Stimulated activated CD8-positive, alpha-beta memory T cell treated with anti-CD3 and anti-CD28 coated beads, Interleukin-7, amount 100 ng/mL, for 48 hours (primary cell): ENCODE data around the gene GPR132.
"Not testable (repeated sequence)": the region's sequence is repeated elsewhere in the genome, so short reads cannot be mapped to it uniquely, and the experiment has no call there.

Experiments
- DNase-seq, 2 donors: peaks; one replicate each; pipeline ENCODE4 v3.0.0-alpha.2; 2020; ENCODE audit warnings: low read depth in 1 of 2; ENCODE audit errors: extremely low read depth in 1 of 2

GPR132 gene

GRCh38 chr14:105045710-105046326, 19.4 kb downstream of the GPR132 start:
- peak; percentile 81 to 84 for DNase-seq

GRCh38 chr14:105043641-105044040, 21.6 kb downstream of the GPR132 start:
- no peak for DNase-seq

GRCh38 chr14:105042813-105043212, 22.4 kb downstream of the GPR132 start:
- no peak for DNase-seq

- DNase-seq: no peak
Measured at GRCh38 chr14:105041841-105042765, 23.1 kb downstream of the GPR132 start.

- no peak for DNase-seq
Measured at GRCh38 chr14:105039458-105040205, 25.6 kb downstream of the GPR132 start.

GRCh38 chr14:105035616-105036015, 29.6 kb downstream of the GPR132 start:
- not testable (repeated sequence) for DNase-seq

- no peak for DNase-seq
Measured at GRCh38 chr14:105034315-105035039, 30.8 kb downstream of the GPR132 start.

- not testable (repeated sequence) for DNase-seq
Measured at GRCh38 chr14:105033412-105033900, 31.8 kb downstream of the GPR132 start.

- not testable (repeated sequence) for DNase-seq
Measured at GRCh38 chr14:105032451-105032901, 32.8 kb downstream of the GPR132 start.

GRCh38 chr14:105030836-105031396, 34.3 kb downstream of the GPR132 start:
- no peak for DNase-seq

- DNase-seq: no peak
Measured at GRCh38 chr14:105030194-105030593, 35.0 kb downstream of the GPR132 start.

GRCh38 chr14:105029402-105029801, 35.8 kb downstream of the GPR132 start:
- no peak for DNase-seq

- DNase-seq: no peak
Measured at GRCh38 chr14:105028251-105028927, 36.8 kb downstream of the GPR132 start.

- not testable (repeated sequence) for DNase-seq
Measured at GRCh38 chr14:105027718-105028117, 37.5 kb downstream of the GPR132 start.

GRCh38 chr14:105026802-105027563, 38.2 kb downstream of the GPR132 start:
- DNase-seq: no peak

- DNase-seq: no peak
Measured at GRCh38 chr14:105026033-105026785, 39.0 kb downstream of the GPR132 start.

GRCh38 chr14:105025429-105025828, 39.8 kb downstream of the GPR132 start:
- no peak for DNase-seq
